Forelimb muscle (tissue), 1 donor: ENCODE measurements around the gene SPIC. TPM values are rescaled to one million over a fixed set of nuclear protein-coding genes. Genes with fewer than 3 reads are reported as not detected.
"Not testable (repeated sequence)": the region's sequence is repeated elsewhere in the genome, so short reads cannot be mapped to it uniquely, and the experiment has no call there.

ENCODE experiments used
- DNase-seq: peaks from one replicate; pipeline ENCODE4 v3.0.0-alpha.2; 2013; ENCODE audit warnings: low read depth
- polyA plus RNA-seq: library from polyadenylated mRNA; unstranded; fragments of 120-200 nt; gene quantifications from one replicate; pipeline ENCODE4 v1.2.1, GENCODE V29; 2013; ENCODE audit not compliant: insufficient read length

SPIC gene
- not detected for polyA plus RNA-seq

DNA sequence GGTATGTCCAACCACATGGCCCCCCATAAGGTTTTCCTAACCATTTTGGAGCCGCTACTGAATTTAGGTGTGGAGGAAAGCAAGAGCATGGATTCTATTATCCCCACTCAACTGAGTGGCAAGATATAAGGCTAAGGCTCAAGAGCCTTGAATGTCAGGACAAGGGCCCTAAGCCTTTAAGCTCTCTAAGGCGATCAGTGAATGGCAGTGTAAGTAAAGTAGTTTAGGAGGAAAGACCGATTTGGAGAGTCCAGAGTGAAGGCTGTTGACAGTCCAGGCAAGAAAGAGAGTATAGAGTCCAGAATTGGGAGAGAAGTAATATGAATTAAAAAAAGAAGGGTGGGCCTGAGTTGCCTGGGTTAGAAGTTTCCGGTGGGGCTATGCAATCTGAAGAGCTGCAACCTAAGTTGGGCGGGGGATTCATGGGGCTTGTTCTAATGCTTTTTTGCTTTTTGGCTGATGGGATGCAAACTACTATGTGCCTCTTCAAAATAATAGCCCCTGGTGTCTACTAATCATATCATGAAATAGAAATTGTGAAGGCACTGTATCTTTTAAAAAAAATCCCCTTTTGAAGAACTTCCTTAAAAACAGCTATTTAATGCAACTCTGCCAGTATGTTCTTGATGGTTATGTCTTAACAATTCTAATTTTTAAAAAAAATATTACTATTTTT lies at the start of gene SPIC:
TSS of gene SPIC (plus strand) at position 626 of the 676 bp plus-strand sequence. CDS start 1,569 bp downstream, outside the sequence.
- DNase-seq = no peak

GRCh38 chr12:101430456-101430855 lies 44.7 kb upstream of the SPIC start:
- DNase-seq = no peak

DNA sequence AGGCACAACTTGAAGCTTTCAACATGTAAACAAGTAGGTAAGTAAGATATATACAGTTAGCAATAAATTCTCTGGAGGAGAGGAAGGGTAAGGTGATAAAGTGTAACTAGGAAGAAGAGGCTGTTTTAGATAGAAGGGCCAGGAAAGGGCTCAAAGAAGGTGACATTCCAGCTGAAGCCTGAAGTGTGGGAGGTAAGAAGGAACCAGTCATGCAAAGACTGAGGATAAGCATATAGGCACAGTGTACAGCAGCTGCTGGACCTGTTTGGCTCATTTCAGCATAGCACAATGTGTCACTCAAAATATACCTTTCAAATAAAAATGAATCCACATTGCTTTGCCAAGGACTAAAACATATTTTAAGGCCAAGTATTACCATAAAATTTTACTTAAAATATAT lies 39.0 kb upstream of the SPIC start:
- DNase-seq = no peak

DNA sequence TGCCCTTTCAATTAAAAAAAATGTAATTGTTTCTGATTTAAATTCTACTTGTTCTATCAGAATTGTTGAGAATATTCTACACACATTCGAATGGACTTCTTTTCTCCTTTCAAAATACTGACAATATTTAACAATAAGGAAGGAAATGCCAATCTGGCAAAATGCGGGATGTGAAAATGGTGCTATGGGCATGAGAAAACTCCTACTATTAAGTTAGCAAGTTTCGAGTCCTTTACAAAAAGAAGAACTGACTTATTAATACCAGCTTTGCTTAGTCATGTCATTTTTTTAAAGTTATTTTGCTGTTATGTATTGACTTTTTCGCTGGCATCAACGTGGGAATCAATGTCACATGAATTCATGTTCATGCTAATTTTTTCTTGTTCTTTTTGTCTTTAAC lies 35.9 kb upstream of the SPIC start:
- no peak for DNase-seq

- no peak for DNase-seq
Observed at GRCh38 chr12:101441461-101442224, 33.5 kb upstream of the SPIC start.

GRCh38 chr12:101455685-101456084 lies 19.5 kb upstream of the SPIC start:
- no peak for DNase-seq

DNA sequence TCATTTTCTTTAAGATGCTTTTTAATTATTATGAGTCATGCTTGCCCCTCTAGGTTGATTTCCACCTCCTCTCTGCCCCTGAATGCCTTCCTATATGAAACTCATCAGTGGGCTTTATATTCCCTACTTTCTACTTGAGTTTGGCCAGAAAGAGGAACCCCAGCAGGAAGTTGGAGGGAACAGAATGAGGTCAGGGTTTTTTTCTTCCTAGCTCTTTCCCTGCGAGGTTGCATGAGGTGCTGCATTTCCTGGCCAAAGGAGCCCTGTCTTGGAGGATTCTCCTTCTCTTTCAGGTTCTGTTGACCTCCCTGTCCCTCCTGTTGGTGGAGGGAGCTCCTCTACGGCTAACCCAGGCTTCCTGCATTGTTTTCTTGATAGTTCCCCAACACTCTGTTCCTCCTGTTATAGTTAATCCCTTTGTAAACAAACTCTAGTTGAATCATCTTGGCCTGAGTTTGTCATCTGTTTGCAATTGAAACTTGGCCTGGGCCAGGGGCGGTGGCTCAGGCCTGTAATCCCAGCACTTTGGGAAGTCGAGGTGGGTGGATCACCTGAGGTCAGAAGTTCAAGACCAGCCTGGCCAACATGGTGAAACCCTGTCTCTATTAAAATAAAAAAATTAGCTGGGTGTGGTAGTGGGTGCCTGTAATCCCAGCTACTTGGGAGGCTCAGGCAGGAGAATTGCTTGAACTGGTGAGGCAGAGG lies 15.3 kb upstream of the SPIC start:
- DNase-seq = no peak

GRCh38 chr12:101468948-101469347 lies 6.2 kb upstream of the SPIC start:
- no peak for DNase-seq

DNA sequence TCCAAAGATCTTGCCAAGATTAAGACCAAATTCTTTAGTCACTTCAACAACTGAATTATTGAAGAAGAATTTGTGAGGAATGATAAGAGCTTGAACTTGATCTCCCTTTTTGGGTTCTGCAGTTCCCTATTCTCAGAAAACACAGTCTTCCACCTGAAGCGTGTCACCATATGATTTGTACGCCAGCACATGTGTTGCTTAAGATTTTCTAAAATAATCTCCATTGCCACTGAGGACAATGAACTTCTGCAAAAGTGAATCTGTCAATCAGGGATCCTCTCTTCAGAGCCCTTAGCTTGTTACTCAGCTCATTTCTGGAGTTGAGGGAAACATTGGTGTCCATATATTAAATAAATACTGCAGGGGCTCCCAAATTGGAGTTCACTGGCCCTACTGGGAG lies 4.2 kb upstream of the SPIC start:
- no peak for DNase-seq

- not testable (repeated sequence) for DNase-seq
Observed at GRCh38 chr12:101471878-101472277, 3.3 kb upstream of the SPIC start.

GRCh38 chr12:101474248-101474647 lies 888 bp upstream of the SPIC start:
- DNase-seq = no peak

- no peak for DNase-seq
Observed at GRCh38 chr12:101475751-101476305, 692 bp downstream of the SPIC start.

DNA sequence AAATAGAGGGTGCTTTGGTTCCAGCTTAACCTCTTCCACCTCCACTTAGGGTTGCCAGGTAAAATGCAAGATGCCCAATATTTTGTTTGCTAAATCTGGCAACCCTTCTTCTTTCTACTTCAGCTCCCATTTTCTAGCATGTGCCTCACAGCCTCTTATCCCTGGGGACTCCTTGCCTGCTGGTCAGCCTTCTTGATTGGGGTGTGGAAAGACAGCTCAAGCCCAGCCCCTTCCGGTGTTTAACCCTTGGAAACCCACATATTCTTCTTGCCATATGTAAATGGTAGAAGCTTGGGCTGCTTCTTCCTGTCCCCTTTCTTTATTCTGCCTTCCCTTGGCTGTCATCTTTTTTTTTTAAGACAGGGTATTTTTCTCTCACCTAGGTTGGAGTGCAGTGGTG lies 5.7 kb downstream of the SPIC start:
- no peak for DNase-seq

- DNase-seq = no peak
Observed at GRCh38 chr12:101485021-101485420, 9.9 kb downstream of the SPIC start.

DNA sequence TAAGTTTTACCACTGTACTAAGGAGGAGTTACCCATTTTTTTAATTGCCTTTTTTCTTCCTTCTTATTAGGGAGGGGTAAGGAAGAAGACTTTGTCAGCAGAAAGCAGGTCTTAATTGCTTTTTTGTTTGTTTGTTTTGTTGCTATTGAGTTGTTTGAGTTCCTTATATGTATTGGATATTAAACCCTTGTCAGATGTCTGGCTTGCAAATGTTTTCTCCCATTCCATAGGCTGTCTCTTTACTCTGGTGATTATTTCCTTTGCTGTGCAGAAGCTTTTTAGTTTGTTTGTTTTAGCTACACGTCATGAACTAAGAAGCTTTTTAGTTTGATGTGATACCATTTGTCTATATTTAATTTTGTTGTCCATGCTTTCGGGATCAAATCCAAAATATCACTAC lies 13.3 kb downstream of the SPIC start:
- DNase-seq = no peak

GRCh38 chr12:101490286-101490920 lies 15.3 kb downstream of the SPIC start:
- no peak for DNase-seq

DNA sequence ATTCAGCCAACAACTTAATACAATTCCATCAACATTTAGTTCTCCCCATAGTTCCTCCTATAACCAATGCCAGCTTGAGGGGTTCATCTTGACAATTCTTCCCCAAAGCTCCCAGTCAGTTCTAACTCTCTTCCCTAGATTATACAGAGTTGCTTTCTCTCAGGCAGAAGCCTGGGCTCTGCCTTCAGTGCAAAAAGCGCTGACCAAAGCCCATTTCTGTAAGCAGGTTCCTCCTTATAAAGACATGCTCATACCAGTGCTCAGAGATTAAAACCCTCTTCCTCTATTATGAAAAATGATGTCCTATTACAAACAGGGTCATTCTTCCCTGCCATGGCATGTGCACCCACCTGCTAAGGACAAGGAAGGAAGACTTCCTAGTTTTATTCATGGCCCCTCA lies 16.2 kb downstream of the SPIC start:
- DNase-seq = no peak

- DNase-seq = no peak
Observed at GRCh38 chr12:101493556-101493955, 18.4 kb downstream of the SPIC start.

- no peak for DNase-seq
Observed at GRCh38 chr12:101498252-101498651, 23.1 kb downstream of the SPIC start.

- no peak for DNase-seq
Observed at GRCh38 chr12:101501410-101501995, 26.4 kb downstream of the SPIC start.

DNA sequence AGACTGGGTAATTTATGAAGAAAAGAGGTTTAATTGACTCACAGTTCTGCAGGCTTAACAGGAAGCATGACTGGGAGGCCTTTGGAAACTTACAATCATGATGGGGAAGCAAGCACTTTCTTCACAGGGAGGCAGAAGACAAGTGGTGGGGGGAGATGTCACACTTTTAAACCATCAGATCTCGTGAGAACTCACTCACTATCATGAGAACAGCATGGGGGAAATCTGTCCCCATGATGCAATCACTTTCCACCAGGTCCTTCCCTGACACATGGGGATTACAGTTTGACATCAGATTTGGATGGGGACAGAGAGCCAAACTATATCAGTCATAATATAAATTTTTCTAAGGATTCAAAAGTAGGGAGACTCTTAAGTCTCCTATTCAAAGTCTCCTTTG lies 46.0 kb downstream of the SPIC start:
- no peak for DNase-seq

DNA sequence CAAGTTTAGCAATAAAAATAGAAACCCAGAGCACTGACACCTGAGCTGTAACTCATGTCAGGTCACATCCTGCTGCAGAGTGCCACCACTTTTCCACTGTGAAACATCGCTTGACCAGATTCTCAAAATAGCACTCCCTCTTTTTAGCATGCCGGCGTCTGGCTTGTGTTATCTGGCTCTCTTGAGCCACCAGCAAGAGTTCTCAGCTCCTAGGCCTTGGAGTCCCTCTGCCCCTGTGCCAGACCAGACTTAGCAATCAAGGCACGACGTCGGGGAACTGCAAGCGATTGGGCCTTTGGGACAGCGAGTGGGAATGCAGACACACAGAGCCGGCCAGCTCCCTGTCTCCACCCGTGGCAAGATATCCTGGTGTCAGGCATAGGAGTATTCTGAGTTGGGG lies 52.5 kb downstream of the SPIC start:
- DNase-seq = no peak
